GM21528 (cell line): Measurements from ENCODE around the gene CSGALNACT2.
A peak's percentile ranks its signal among the peaks of the same experiment; 100 is the strongest.
"Not testable (repeated sequence)": the region's sequence is repeated elsewhere in the genome, so short reads cannot be mapped to it uniquely, and the experiment has no call there.

Experiments used
- ATAC-seq: cut with Tn5 transposase; IDR thresholded peaks from one replicate; pipeline ENCODE4 v1.9.1; 2021; ENCODE audit warnings: mild to moderate bottlenecking, moderate library complexity; ENCODE audit not compliant: unreplicated experiment, low FRiP score

Gene CSGALNACT2

GRCh38 chr10:43138021-43138756 is at the start of gene CSGALNACT2:
CSGALNACT2 (plus strand) TSS chr10:43138445; CDS start chr10:43155150, 16,705 bp downstream.
- ATAC-seq, result peak; percentile 71

- no peak for ATAC-seq
Measured at GRCh38 chr10:43089519-43089918, 48.7 kb upstream of the CSGALNACT2 start.

GRCh38 chr10:43090188-43090587 is 48.1 kb upstream of the CSGALNACT2 start:
- ATAC-seq, result no peak

- no peak for ATAC-seq
Measured at GRCh38 chr10:43090664-43091063, 47.6 kb upstream of the CSGALNACT2 start.

- no peak for ATAC-seq
Measured at GRCh38 chr10:43091846-43092245, 46.4 kb upstream of the CSGALNACT2 start.

GRCh38 chr10:43093423-43094076 is 44.7 kb upstream of the CSGALNACT2 start:
- ATAC-seq, result no peak

- ATAC-seq, result no peak
Measured at GRCh38 chr10:43094085-43094484, 44.2 kb upstream of the CSGALNACT2 start.

- ATAC-seq, result not testable (repeated sequence)
Measured at GRCh38 chr10:43099339-43099738, 38.9 kb upstream of the CSGALNACT2 start.

- ATAC-seq, result no peak
Measured at GRCh38 chr10:43099928-43100327, 38.3 kb upstream of the CSGALNACT2 start.

GRCh38 chr10:43100366-43100765 is 37.9 kb upstream of the CSGALNACT2 start:
- ATAC-seq, result no peak

- ATAC-seq, result no peak
Measured at GRCh38 chr10:43102063-43102828, 36.0 kb upstream of the CSGALNACT2 start.

GRCh38 chr10:43105102-43105955 is 32.9 kb upstream of the CSGALNACT2 start:
- ATAC-seq, result peak; percentile 78

GRCh38 chr10:43105956-43106229 is 32.4 kb upstream of the CSGALNACT2 start:
- no peak for ATAC-seq

GRCh38 chr10:43106256-43107091 is 31.8 kb upstream of the CSGALNACT2 start:
- ATAC-seq, result no peak

GRCh38 chr10:43108951-43109350 is 29.3 kb upstream of the CSGALNACT2 start:
- no peak for ATAC-seq

- no peak for ATAC-seq
Measured at GRCh38 chr10:43109671-43110249, 28.5 kb upstream of the CSGALNACT2 start.

GRCh38 chr10:43110338-43111071 is 27.7 kb upstream of the CSGALNACT2 start:
- ATAC-seq, result no peak

- ATAC-seq, result no peak
Measured at GRCh38 chr10:43111101-43111500, 27.1 kb upstream of the CSGALNACT2 start.
